HL-60 (cell line): Measurements from ENCODE around the gene P2RX1.

ENCODE experiments used
- CTCF ChIP-seq: IDR thresholded peaks from one replicate; pipeline ENCODE4 v1.5.1; 2011; ENCODE audit warnings: low read length, control low read depth, inconsistent platforms; ENCODE audit not compliant: insufficient read depth
- GABPA ChIP-seq: IDR thresholded peaks from 2 replicates; pipeline ENCODE4 v1.6.1; 2012; ENCODE audit warnings: low read depth
- REST ChIP-seq: IDR thresholded peaks from 2 replicates; pipeline ENCODE4 v1.6.1; 2012; ENCODE audit warnings: low read depth; ENCODE audit not compliant: insufficient replicate concordance

GRCh38 chr17:3886776-3887175 lies 29.5 kb downstream of the P2RX1 start:
- TF ChIP-seq GABPA: no peak
- TF ChIP-seq CTCF: no peak
- no peak for TF ChIP-seq REST
